ENCODE measurements around the gene ASAP3. TPM values are rescaled to one million over a fixed set of nuclear protein-coding genes. Genes with fewer than 3 reads are reported as not detected.

ASAP3 gene
- polyA plus RNA-seq, 2 of the 4 experiments (the other 2 are of a cell fraction): 4.0 to 5.2 TPM

DNA sequence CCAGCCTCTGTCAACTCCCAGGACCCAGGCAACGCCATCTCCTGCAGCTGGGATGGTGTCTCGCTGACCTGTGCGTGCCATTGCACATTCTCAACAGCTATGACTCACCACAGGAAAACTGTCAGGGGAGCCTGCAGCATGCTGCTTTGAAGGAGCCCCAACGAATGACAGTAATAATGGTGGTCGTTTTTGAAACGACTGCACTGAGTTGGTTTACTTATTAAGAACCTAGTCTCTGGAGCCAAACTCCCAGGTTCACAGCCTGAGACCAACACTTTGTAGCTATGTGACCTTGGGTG lies 81.0 kb downstream of the ASAP3 start (continued):
- TF ChIP-seq, protein P1, sequence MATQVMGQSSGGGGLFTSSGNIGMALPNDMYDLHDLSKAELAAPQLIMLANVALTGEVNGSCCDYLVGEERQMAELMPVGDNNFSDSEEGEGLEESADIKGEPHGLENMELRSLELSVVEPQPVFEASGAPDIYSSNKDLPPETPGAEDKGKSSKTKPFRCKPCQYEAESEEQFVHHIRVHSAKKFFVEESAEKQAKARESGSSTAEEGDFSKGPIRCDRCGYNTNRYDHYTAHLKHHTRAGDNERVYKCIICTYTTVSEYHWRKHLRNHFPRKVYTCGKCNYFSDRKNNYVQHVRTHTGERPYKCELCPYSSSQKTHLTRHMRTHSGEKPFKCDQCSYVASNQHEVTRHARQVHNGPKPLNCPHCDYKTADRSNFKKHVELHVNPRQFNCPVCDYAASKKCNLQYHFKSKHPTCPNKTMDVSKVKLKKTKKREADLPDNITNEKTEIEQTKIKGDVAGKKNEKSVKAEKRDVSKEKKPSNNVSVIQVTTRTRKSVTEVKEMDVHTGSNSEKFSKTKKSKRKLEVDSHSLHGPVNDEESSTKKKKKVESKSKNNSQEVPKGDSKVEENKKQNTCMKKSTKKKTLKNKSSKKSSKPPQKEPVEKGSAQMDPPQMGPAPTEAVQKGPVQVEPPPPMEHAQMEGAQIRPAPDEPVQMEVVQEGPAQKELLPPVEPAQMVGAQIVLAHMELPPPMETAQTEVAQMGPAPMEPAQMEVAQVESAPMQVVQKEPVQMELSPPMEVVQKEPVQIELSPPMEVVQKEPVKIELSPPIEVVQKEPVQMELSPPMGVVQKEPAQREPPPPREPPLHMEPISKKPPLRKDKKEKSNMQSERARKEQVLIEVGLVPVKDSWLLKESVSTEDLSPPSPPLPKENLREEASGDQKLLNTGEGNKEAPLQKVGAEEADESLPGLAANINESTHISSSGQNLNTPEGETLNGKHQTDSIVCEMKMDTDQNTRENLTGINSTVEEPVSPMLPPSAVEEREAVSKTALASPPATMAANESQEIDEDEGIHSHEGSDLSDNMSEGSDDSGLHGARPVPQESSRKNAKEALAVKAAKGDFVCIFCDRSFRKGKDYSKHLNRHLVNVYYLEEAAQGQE (IDR thresholded peaks at IDR 0.05): no peak
- TF ChIP-seq, protein P2, sequence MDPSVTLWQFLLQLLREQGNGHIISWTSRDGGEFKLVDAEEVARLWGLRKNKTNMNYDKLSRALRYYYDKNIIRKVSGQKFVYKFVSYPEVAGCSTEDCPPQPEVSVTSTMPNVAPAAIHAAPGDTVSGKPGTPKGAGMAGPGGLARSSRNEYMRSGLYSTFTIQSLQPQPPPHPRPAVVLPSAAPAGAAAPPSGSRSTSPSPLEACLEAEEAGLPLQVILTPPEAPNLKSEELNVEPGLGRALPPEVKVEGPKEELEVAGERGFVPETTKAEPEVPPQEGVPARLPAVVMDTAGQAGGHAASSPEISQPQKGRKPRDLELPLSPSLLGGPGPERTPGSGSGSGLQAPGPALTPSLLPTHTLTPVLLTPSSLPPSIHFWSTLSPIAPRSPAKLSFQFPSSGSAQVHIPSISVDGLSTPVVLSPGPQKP (IDR thresholded peaks at IDR 0.05; ENCODE audit: low read depth, low read length): no peak

DNA sequence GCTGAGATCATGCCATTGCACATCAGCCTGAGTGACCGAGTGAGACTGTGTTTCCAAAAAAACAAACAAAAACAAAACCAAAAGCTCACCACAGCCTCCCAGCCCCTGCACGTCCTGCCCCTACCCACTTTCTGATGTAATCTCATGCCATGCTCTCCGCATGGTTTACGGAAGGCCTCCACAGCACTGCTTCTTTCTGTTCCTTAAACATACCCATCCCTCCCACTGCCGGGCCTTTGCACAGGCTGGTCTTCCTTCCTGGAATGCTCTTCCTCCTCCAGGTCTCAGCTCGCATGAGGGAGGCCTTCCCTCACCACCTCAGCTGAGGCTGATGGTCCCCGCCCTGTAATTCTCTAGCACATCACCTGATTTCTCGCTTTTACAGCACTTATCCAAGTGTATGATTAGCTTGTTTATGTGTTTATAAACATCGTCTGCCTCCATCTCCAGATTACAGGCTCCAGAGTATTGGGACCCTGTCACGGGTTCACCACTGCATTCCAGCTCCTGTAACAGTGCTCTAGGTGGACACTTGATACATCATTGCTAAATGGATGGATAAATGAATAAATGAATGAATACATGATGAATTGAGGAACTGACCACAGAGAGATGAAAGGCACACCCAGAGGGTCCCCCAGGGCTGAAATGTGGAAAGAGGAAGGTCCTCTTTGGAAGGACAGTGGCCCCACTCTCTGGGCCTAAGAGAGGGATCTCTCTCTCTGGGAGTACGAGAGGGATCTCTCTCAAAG lies 81.5 kb downstream of the ASAP3 start:
- POLR2A ChIA-PET: interaction anchor here (2.2 to 4.0 kb wide), 2 partner anchors 34 to 58 kb away, joined by 6 to 33 read pairs; partner anchors contain the start of gene HNRNPR
- CTCF ChIA-PET: interaction anchor here (1.0 to 3.3 kb wide), 11 partner anchors 9 to 187 kb away, joined by 3 to 28 read pairs (median 10); partner anchors contain the start of gene HTR1D
- peak overlapping the region; percentile 68 to 83 for H3K27ac ChIP-seq
- no peak for DNase-seq (ENCODE audit: low read depth in 1 of 2, low spot score in 1 of 2)
- FAIRE-seq: no peak
- no peak for ATAC-seq
- H3K4me1 ChIP-seq: peaks cover 21% of the 10 kb centered on the region
- TF ChIP-seq, protein P3, sequence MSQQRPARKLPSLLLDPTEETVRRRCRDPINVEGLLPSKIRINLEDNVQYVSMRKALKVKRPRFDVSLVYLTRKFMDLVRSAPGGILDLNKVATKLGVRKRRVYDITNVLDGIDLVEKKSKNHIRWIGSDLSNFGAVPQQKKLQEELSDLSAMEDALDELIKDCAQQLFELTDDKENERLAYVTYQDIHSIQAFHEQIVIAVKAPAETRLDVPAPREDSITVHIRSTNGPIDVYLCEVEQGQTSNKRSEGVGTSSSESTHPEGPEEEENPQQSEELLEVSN (IDR thresholded peaks at IDR 0.05; ENCODE audit: borderline replicate concordance, low read depth): no peak
- TF ChIP-seq NPAS2 (CRISPR knock-in tag; IDR thresholded peaks at IDR 0.05; ENCODE audit: borderline replicate concordance) (no peak), HDAC2 (IDR thresholded peaks at IDR 0.05) (no peak), JUNB (IDR thresholded peaks at IDR 0.05) (no peak), FOSB (CRISPR knock-in tag; IDR thresholded peaks at IDR 0.05) (no peak), EHF (CRISPR knock-in tag; IDR thresholded peaks at IDR 0.05) (no peak), KDM1A (IDR thresholded peaks at IDR 0.05; ENCODE audit: low read depth) (no peak), KDM5A (IDR thresholded peaks at IDR 0.05) (no peak), HEYL (CRISPR knock-in tag; IDR thresholded peaks at IDR 0.05) (no peak), MAFK (IDR thresholded peaks at IDR 0.05; ENCODE audit: partially characterized antibody) (no peak), ZFP36 (IDR thresholded peaks at IDR 0.05; ENCODE audit: borderline replicate concordance, partially characterized antibody) (no peak), RARB (CRISPR knock-in tag; IDR thresholded peaks at IDR 0.05) (no peak)
- TF ChIP-seq, protein P4, sequence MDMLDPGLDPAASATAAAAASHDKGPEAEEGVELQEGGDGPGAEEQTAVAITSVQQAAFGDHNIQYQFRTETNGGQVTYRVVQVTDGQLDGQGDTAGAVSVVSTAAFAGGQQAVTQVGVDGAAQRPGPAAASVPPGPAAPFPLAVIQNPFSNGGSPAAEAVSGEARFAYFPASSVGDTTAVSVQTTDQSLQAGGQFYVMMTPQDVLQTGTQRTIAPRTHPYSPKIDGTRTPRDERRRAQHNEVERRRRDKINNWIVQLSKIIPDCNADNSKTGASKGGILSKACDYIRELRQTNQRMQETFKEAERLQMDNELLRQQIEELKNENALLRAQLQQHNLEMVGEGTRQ (IDR thresholded peaks at IDR 0.05): no peak
- TF ChIP-seq, protein P2 (IDR thresholded peaks at IDR 0.05; ENCODE audit: low read depth, low read length): no peak
- TF ChIP-seq, protein P5, sequence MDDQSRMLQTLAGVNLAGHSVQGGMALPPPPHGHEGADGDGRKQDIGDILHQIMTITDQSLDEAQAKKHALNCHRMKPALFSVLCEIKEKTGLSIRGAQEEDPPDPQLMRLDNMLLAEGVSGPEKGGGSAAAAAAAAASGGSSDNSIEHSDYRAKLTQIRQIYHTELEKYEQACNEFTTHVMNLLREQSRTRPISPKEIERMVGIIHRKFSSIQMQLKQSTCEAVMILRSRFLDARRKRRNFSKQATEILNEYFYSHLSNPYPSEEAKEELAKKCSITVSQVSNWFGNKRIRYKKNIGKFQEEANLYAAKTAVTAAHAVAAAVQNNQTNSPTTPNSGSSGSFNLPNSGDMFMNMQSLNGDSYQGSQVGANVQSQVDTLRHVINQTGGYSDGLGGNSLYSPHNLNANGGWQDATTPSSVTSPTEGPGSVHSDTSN (IDR thresholded peaks at IDR 0.05): no peak
- TF ChIP-seq, protein P6, sequence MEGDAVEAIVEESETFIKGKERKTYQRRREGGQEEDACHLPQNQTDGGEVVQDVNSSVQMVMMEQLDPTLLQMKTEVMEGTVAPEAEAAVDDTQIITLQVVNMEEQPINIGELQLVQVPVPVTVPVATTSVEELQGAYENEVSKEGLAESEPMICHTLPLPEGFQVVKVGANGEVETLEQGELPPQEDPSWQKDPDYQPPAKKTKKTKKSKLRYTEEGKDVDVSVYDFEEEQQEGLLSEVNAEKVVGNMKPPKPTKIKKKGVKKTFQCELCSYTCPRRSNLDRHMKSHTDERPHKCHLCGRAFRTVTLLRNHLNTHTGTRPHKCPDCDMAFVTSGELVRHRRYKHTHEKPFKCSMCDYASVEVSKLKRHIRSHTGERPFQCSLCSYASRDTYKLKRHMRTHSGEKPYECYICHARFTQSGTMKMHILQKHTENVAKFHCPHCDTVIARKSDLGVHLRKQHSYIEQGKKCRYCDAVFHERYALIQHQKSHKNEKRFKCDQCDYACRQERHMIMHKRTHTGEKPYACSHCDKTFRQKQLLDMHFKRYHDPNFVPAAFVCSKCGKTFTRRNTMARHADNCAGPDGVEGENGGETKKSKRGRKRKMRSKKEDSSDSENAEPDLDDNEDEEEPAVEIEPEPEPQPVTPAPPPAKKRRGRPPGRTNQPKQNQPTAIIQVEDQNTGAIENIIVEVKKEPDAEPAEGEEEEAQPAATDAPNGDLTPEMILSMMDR (IDR thresholded peaks at IDR 0.05): no peak
- 82% methylated on average over 11 of the region's 11 CpGs for WGBS (ENCODE audit: missing lambda C conversion rate)
- no peaks in the 10 kb centered on the region for H3K9me3 ChIP-seq
- no peak overlapping the region for H3K4me3 ChIP-seq
- peak overlapping the region; percentile 72 for H3K4me2 ChIP-seq

Data from A549 (cell line).